ENCODE results near the gene PREX1.

PREX1 gene

GRCh38 chr20:48747840-48748414 lies 79.9 kb downstream of the PREX1 start:
- DNase-seq, result no peak

GRCh38 chr20:48745330-48745729 lies 82.5 kb downstream of the PREX1 start:
- no peak for DNase-seq

GRCh38 chr20:48744515-48744914 lies 83.3 kb downstream of the PREX1 start:
- no peak for DNase-seq

GRCh38 chr20:48743807-48744206 lies 84.0 kb downstream of the PREX1 start:
- no peak for DNase-seq

GRCh38 chr20:48742912-48743680 lies 84.7 kb downstream of the PREX1 start:
- DNase-seq, result no peak

- no peak for DNase-seq
Observed at GRCh38 chr20:48742233-48742632, 85.6 kb downstream of the PREX1 start.

- DNase-seq, result no peak
Observed at GRCh38 chr20:48741669-48742068, 86.1 kb downstream of the PREX1 start.

- no peak for DNase-seq
Observed at GRCh38 chr20:48740712-48741111, 87.1 kb downstream of the PREX1 start.

- DNase-seq, result no peak
Observed at GRCh38 chr20:48740292-48740649, 87.5 kb downstream of the PREX1 start.

GRCh38 chr20:48739395-48740291 lies 88.2 kb downstream of the PREX1 start:
- DNase-seq, result no peak

- DNase-seq, result no peak
Observed at GRCh38 chr20:48738399-48739304, 89.1 kb downstream of the PREX1 start.

- no peak for DNase-seq
Observed at GRCh38 chr20:48738094-48738398, 89.8 kb downstream of the PREX1 start.

- no peak for DNase-seq
Observed at GRCh38 chr20:48737434-48738093, 90.2 kb downstream of the PREX1 start.

GRCh38 chr20:48736636-48737035 lies 91.2 kb downstream of the PREX1 start:
- DNase-seq, result no peak

- no peak for DNase-seq
Observed at GRCh38 chr20:48736231-48736630, 91.6 kb downstream of the PREX1 start.

- DNase-seq, result no peak
Observed at GRCh38 chr20:48735112-48735511, 92.7 kb downstream of the PREX1 start.

GRCh38 chr20:48734104-48734749 lies 93.6 kb downstream of the PREX1 start:
- DNase-seq, result no peak

GRCh38 chr20:48733296-48733790 lies 94.5 kb downstream of the PREX1 start:
- no peak for DNase-seq

GRCh38 chr20:48732081-48732829 lies 95.5 kb downstream of the PREX1 start:
- DNase-seq, result no peak

- no peak for DNase-seq
Observed at GRCh38 chr20:48731536-48731935, 96.3 kb downstream of the PREX1 start.

- no peak for DNase-seq
Observed at GRCh38 chr20:48730977-48731376, 96.8 kb downstream of the PREX1 start.

All from NCI-H1417 treated with DMSO at 0.1 percent for 48 hours (cell line).